HG03571 (cell line): ENCODE measurements around the gene C11orf98.

ENCODE experiments used
- ATAC-seq: cut with Tn5 transposase; IDR thresholded peaks from one replicate; pipeline ENCODE4 v1.9.1; 2021; ENCODE audit not compliant: unreplicated experiment

The C11orf98 gene

GRCh38 chr11:62613291-62613778 lies 51.7 kb downstream of the C11orf98 start:
- ATAC-seq, result no peak
